PC-3 (cell line): ENCODE data around the gene ANKRD1. TPM values are rescaled to one million over a fixed set of nuclear protein-coding genes. Genes with fewer than 3 reads are reported as not detected.
"Not testable (repeated sequence)": the region's sequence is repeated elsewhere in the genome, so short reads cannot be mapped to it uniquely, and the experiment has no call there.

Experiments
- ATAC-seq: fragments of 200-7000 bp; cut with Tn5 transposase; 2 replicates; pipeline ENCODE4 v1.9.1; 2020; ENCODE audit warnings: mild to moderate bottlenecking, moderate library complexity
- BruUV-seq: library from RNA; stranded (reverse); fragments of 400-500 nt; replicated peaks from 2 replicates; lab custom pipeline; 2021; lab: Mats Ljungman, UMichigan
- CTCF ChIA-PET: fragments of 300-600 bp; sonication (Branson Sonifier 250); formaldehyde crosslinking; loops from one replicate; lab custom pipeline; 2022; ENCODE audit warnings: antibody characterized with exemption; lab: Charles Lee
- POLR2A ChIA-PET: fragments of 300-600 bp; sonication (Branson Sonifier 250); formaldehyde crosslinking; loops from one replicate; lab custom pipeline; 2022; ENCODE audit warnings: antibody characterized with exemption; ENCODE audit not compliant: unreplicated experiment; lab: Charles Lee
- DNase-seq: peaks from one replicate; pipeline ENCODE4 v3.0.0-alpha.2; 2015
- H2AFZ ChIP-seq: fragments of 300-600 bp; sonication (generic); 2 replicates; pipeline ENCODE4 v1.6.0; 2016; ENCODE audit warnings: antibody characterized with exemption, low read length
- H3F3A ChIP-seq: fragments of 300-600 bp; sonication (generic); one replicate; pipeline ENCODE4 v1.6.0; 2017; ENCODE audit warnings: antibody characterized with exemption, low read length, control low read depth, mild to moderate bottlenecking; ENCODE audit not compliant: unreplicated experiment
- H3K27ac ChIP-seq: fragments of 300-600 bp; sonication (generic); 2 replicates; pipeline ENCODE4 v1.5.1; 2016; ENCODE audit warnings: mild to moderate bottlenecking, low read length
- H3K27me3 ChIP-seq: fragments of 300-600 bp; sonication (generic); 2 replicates; pipeline ENCODE4 v1.6.1; 2016; ENCODE audit warnings: low read length, mixed read lengths
- H3K36me3 ChIP-seq: fragments of 300-600 bp; sonication (generic); 2 replicates; pipeline ENCODE4 v1.6.1; 2016; ENCODE audit warnings: low read depth, mixed run types, low read length, mixed read lengths
- H3K4me1 ChIP-seq: fragments of 300-600 bp; sonication (generic); 2 replicates; pipeline ENCODE4 v1.5.1; 2016; ENCODE audit warnings: low read length; ENCODE audit not compliant: insufficient read depth
- H3K4me2 ChIP-seq: fragments of 300-600 bp; sonication (generic); 2 replicates; pipeline ENCODE4 v1.6.0; 2016; ENCODE audit warnings: low read length
- H3K4me3 ChIP-seq: fragments of 300-600 bp; sonication (generic); 2 replicates; pipeline ENCODE4 v1.5.1; 2016; ENCODE audit warnings: mild to moderate bottlenecking, low read length, mixed read lengths
- H3K79me2 ChIP-seq: fragments of 300-600 bp; sonication (generic); 2 replicates; pipeline ENCODE4 v1.6.1; 2017; ENCODE audit warnings: low read length, mixed read lengths
- H3K9ac ChIP-seq: fragments of 300-600 bp; sonication (generic); 2 replicates; pipeline ENCODE4 v1.6.0; 2016; ENCODE audit warnings: mild to moderate bottlenecking, low read length
- H3K9me2 ChIP-seq: fragments of 300-600 bp; sonication (generic); replicated peaks from 2 replicates; pipeline ENCODE4 v1.6.1; 2016; ENCODE audit warnings: mixed run types, low read length, mixed read lengths
- H3K9me3 ChIP-seq: fragments of 300-600 bp; sonication (generic); 2 replicates; pipeline ENCODE4 v1.6.1; 2016; ENCODE audit warnings: low read length, mixed read lengths
- H4K20me1 ChIP-seq: fragments of 300-600 bp; sonication (generic); 2 replicates; pipeline ENCODE4 v1.6.1; 2016; ENCODE audit warnings: low read length, mixed read lengths
- CTCF ChIP-seq: fragments of 300-600 bp; sonication (generic); conservative IDR thresholded peaks from 2 replicates; pipeline ENCODE4 v1.5.1; 2017; ENCODE audit warnings: antibody characterized with exemption, low read depth, mild to moderate bottlenecking, low read length
- EZH2 ChIP-seq: fragments of 300-600 bp; sonication (generic); IDR thresholded peaks from one replicate; pipeline ENCODE4 v1.6.1; 2017; ENCODE audit warnings: antibody characterized with exemption, mild to moderate bottlenecking, low read length; ENCODE audit not compliant: unreplicated experiment
- EZH2phosphoT487 ChIP-seq: fragments of 300-600 bp; sonication (generic); IDR thresholded peaks from 2 replicates; pipeline ENCODE4 v1.6.1; 2018; ENCODE audit warnings: mild to moderate bottlenecking, antibody characterized with exemption, low read length, borderline replicate concordance
- intact Hi-C: fragments of 100-400 bp; cut with micrococcal nuclease; formaldehyde crosslinking; loops from 2 replicates; pipeline ENCODE4 v1.9.0; 2023
- total RNA-seq: library from RNA; depleted of rRNA; stranded (reverse); fragments of >200 nt; gene quantifications from 2 replicates; pipeline ENCODE4 v1.2.3, GENCODE V29; 2014

Gene ANKRD1
- total RNA-seq, 1 experiment from 2014 or later, result 2.8 TPM

GRCh38 chr10:90944749-90945148 lies 23.9 kb upstream of the ANKRD1 start:
- Histone ChIP-seq H4K20me1 (no peaks in the 10 kb centered on the region), H3F3A (no peaks in the 10 kb centered on the region), H3K9me2 (no peaks in the 10 kb centered on the region), H3K36me3 (no peaks in the 10 kb centered on the region), H3K27me3 (no peaks in the 10 kb centered on the region), H2AFZ (no peak overlapping the region), H3K4me3 (no peak overlapping the region), H3K79me2 (no peaks in the 10 kb centered on the region), H3K9ac (no peak overlapping the region), H3K4me2 (no peak overlapping the region), H3K4me1 (no peaks in the 10 kb centered on the region), H3K9me3 (no peaks in the 10 kb centered on the region), H3K27ac (no peak overlapping the region)
- CTCF ChIA-PET, result no interaction called here
- POLR2A ChIA-PET, result no interaction called here
- ATAC-seq, result no peak
- DNase-seq, result no peak
- intact Hi-C loops, result no loop called here
- BruUV-seq, result no TSS peak
- TF ChIP-seq EZH2 (no peak), EZH2phosphoT487 (no peak), CTCF (no peak)

GRCh38 chr10:90942980-90943379 lies 22.1 kb upstream of the ANKRD1 start:
- H3K9ac ChIP-seq, H3K4me3 ChIP-seq, H3K27ac ChIP-seq, H3K4me1 ChIP-seq, H2AFZ ChIP-seq, H4K20me1 ChIP-seq, H3K27me3 ChIP-seq, DNase-seq, H3K9me2 ChIP-seq, H3K79me2 ChIP-seq, H3K36me3 ChIP-seq, intact Hi-C loops, H3K9me3 ChIP-seq, ATAC-seq, H3K4me2 ChIP-seq, POLR2A ChIA-PET, BruUV-seq, H3F3A ChIP-seq: not testable (repeated sequence)
- CTCF ChIA-PET, result interaction anchor here (0.6 kb wide), 1 partner anchor 386 kb away, joined by 3 read pairs; no protein-coding TSS in a partner anchor

- POLR2A ChIA-PET, result no interaction called here
- Histone ChIP-seq H3K27me3 (no peaks in the 10 kb centered on the region), H3K4me2 (no peak overlapping the region), H3K4me3 (no peak overlapping the region), H3K4me1 (no peaks in the 10 kb centered on the region), H3K9ac (no peak overlapping the region), H3K9me3 (no peaks in the 10 kb centered on the region), H3K36me3 (no peaks in the 10 kb centered on the region), H3K79me2 (no peaks in the 10 kb centered on the region), H3F3A (no peaks in the 10 kb centered on the region), H4K20me1 (no peaks in the 10 kb centered on the region), H3K9me2 (no peaks in the 10 kb centered on the region), H3K27ac (no peak overlapping the region), H2AFZ (no peak overlapping the region)
- CTCF ChIA-PET, result no interaction called here
- intact Hi-C loops, result no loop called here
- no peak for TF ChIP-seq EZH2phosphoT487
- TF ChIP-seq EZH2, result no peak
- TF ChIP-seq CTCF, result no peak
- BruUV-seq, result no TSS peak
- no peak for DNase-seq
- ATAC-seq, result no peak
These were observed 18.8 kb upstream of the ANKRD1 start for GRCh38 chr10:90939648-90940047.
